Endodermal cell (in vitro differentiated cells): Measurements from ENCODE around the gene TTC24. TPM values are rescaled to one million over a fixed set of nuclear protein-coding genes. Genes with fewer than 3 reads are reported as not detected.

ENCODE experiments used
- DNase-seq: peaks from one replicate; pipeline ENCODE4 v3.0.0-alpha.2; 2017
- H3K27ac ChIP-seq: 2 replicates; pipeline ENCODE4 v1.5.1; 2013; ENCODE audit warnings: mild to moderate bottlenecking, low read depth, low read length, moderate library complexity
- H3K27me3 ChIP-seq: 2 replicates; pipeline ENCODE4 v1.6.1; 2013; ENCODE audit warnings: mild to moderate bottlenecking, low read length, moderate library complexity; ENCODE audit not compliant: insufficient read depth, control insufficient read depth, poor library complexity, severe bottlenecking
- H3K36me3 ChIP-seq: 2 replicates; pipeline ENCODE4 v1.7.0; 2013; ENCODE audit warnings: mild to moderate bottlenecking, low read length, moderate library complexity; ENCODE audit not compliant: control insufficient read depth, insufficient read depth
- H3K4me1 ChIP-seq: one replicate; pipeline ENCODE4 v1.7.0; 2013; ENCODE audit warnings: low read length; ENCODE audit not compliant: control insufficient read depth, insufficient read depth
- H3K4me3 ChIP-seq: 2 replicates; pipeline ENCODE4 v1.5.1; 2013; ENCODE audit warnings: mild to moderate bottlenecking, low read length, moderate library complexity
- H3K9ac ChIP-seq: 2 replicates; pipeline ENCODE4 v1.6.1; 2013; ENCODE audit warnings: mild to moderate bottlenecking, low read length, moderate library complexity; ENCODE audit not compliant: poor library complexity, severe bottlenecking; ENCODE audit errors: extremely low read depth
- H3K9me3 ChIP-seq: 2 replicates; pipeline ENCODE4 v1.6.1; 2013; ENCODE audit warnings: mild to moderate bottlenecking, low read length, moderate library complexity; ENCODE audit not compliant: control insufficient read depth
- H3K27ac Mint-ChIP-seq: 2 replicates; pipeline ENCODE4 v1.8.0; 2020; ENCODE audit warnings: mixed read lengths
- H3K27me3 Mint-ChIP-seq: 2 replicates; pipeline ENCODE4 v1.8.0; 2021; ENCODE audit warnings: mild to moderate bottlenecking, mixed read lengths; ENCODE audit not compliant: insufficient read depth
- H3K36me3 Mint-ChIP-seq: 2 replicates; pipeline ENCODE4 v1.8.0; 2020; ENCODE audit warnings: low read depth, mixed read lengths
- H3K4me1 Mint-ChIP-seq: 2 replicates; pipeline ENCODE4 v1.8.0; 2020; ENCODE audit warnings: mixed read lengths
- H3K4me3 Mint-ChIP-seq: 2 replicates; pipeline ENCODE4 v1.8.0; 2020; ENCODE audit warnings: mild to moderate bottlenecking, moderate library complexity, mixed read lengths
- H3K9me3 Mint-ChIP-seq: 2 replicates; pipeline ENCODE4 v1.8.0; 2020; ENCODE audit warnings: mild to moderate bottlenecking, mixed read lengths
- CTCF ChIP-seq: fragments of 200-600 bp; sonication (generic); conservative IDR thresholded peaks from 2 replicates; pipeline ENCODE4 v1.5.0; 2021; ENCODE audit warnings: antibody characterized with exemption, mild to moderate bottlenecking
- WGBS, 2 experiments: methylation state at CpG; one replicate each; pipeline versions ENCODE4 v1.1.5 to v1.1.7; 2013; ENCODE audit warnings: missing lambda C conversion rate in 2 of 2, mixed read lengths in 1 of 2; ENCODE audit not compliant: insufficient coverage in 1 of 2, insufficient read length in 1 of 2; 5-methylcytosine and 5-hydroxymethylcytosine counted together
- total RNA-seq, 2 donors: library from RNA; stranded (reverse); fragmentation: NEBNext Ultra II Directional in 1 of 2; extraction: Animal tissue kit (Norgen Biotek cat#: 25700) in 1 of 2; gene quantifications; 2 replicates in 1 of 2; 3 replicates in 1 of 2; pipeline ENCODE4 v1.2.1, GENCODE V29; 2021

TTC24 gene
- total RNA-seq, 2 donors from 2014 or later, result not detected

DNA sequence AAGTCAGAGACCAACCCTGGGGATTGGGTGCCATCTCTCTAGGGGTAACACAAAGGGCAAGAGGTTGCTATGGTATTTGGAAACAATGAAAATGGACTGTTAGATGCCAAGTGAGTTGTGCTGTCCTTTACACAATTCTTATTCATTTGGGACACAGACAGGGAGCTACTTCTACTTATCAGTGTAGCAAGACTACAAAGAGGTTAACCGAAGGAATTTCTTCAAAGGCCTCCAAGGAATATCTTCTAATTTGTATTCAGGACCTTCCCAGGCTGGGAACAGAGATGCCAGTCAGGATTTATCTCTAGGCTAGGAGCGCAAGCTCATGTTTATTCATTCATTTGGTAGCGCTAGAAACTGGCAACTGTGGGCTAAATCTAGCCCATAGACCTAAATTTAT lies 14.7 kb downstream of the TTC24 start:
- no peak overlapping the region for H3K4me3 ChIP-seq
- no peaks in the 10 kb centered on the region for H3K4me1 ChIP-seq
- Mint-ChIP-seq H3K9me3 (no peaks in the 10 kb centered on the region), H3K4me3 (no peak overlapping the region), H3K36me3 (peaks cover 39% of the 10 kb centered on the region), H3K27ac (no peak overlapping the region), H3K4me1 (peaks cover 5% of the 10 kb centered on the region), H3K27me3 (no peaks in the 10 kb centered on the region)
- H3K27me3 ChIP-seq, result no peaks in the 10 kb centered on the region
- H3K36me3 ChIP-seq, result peaks cover 51% of the 10 kb centered on the region
- 90 to 94% methylated on average over 3 of the region's 3 CpGs for WGBS, 2 experiments
- H3K27ac ChIP-seq, result no peak overlapping the region
- H3K9me3 ChIP-seq, result no peaks in the 10 kb centered on the region
- DNase-seq, result no peak
- no peak overlapping the region for H3K9ac ChIP-seq
- TF ChIP-seq CTCF, result no peak

GRCh38 chr1:156595016-156595415 lies 15.5 kb downstream of the TTC24 start:
- H3K27ac ChIP-seq, result no peak overlapping the region
- H3K36me3 ChIP-seq, result peaks cover 51% of the 10 kb centered on the region
- no peak for TF ChIP-seq CTCF
- Mint-ChIP-seq H3K36me3 (peaks cover 39% of the 10 kb centered on the region), H3K27me3 (no peaks in the 10 kb centered on the region), H3K4me1 (peaks cover 5% of the 10 kb centered on the region), H3K4me3 (no peak overlapping the region), H3K9me3 (no peaks in the 10 kb centered on the region), H3K27ac (no peak overlapping the region)
- no peak overlapping the region for H3K9ac ChIP-seq
- no peaks in the 10 kb centered on the region for H3K4me1 ChIP-seq
- WGBS, 2 experiments, result 88 to 100% methylated on average over 2 of the region's 2 CpGs
- H3K4me3 ChIP-seq, result no peak overlapping the region
- no peak for DNase-seq
- H3K27me3 ChIP-seq, result no peaks in the 10 kb centered on the region
- no peaks in the 10 kb centered on the region for H3K9me3 ChIP-seq

DNA sequence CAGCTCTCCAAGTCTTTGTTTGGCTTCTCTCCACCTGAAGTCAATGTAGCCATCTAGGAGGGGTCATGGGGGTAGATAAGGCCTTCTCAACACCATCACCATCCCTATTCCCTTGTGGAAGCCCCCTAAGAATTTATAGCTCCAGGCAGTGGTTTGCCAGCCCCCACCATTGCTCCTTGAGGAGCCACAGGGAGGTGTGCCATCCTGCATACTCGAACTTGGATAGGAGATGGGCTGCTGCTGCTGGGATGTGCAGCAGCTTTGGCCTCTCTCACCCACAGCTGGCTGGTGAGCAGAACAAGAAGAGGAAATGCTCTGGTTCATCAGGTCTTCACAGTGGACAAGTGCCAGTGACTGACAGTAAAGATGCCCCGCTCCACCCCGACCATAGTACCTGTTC lies 16.9 kb downstream of the TTC24 start:
- H3K4me3 Mint-ChIP-seq, result no peak overlapping the region
- no peak overlapping the region for H3K27ac Mint-ChIP-seq
- WGBS, 2 experiments, result 90 to 95% methylated on average over 3 of the region's 3 CpGs
- H3K9me3 ChIP-seq, result no peaks in the 10 kb centered on the region
- H3K9ac ChIP-seq, result no peak overlapping the region
- TF ChIP-seq CTCF, result no peak
- DNase-seq, result no peak
- no peak overlapping the region for H3K4me3 ChIP-seq
- no peaks in the 10 kb centered on the region for H3K27me3 Mint-ChIP-seq
- H3K9me3 Mint-ChIP-seq, result no peaks in the 10 kb centered on the region
- no peak overlapping the region for H3K27ac ChIP-seq
- peaks cover 39% of the 10 kb centered on the region for H3K36me3 Mint-ChIP-seq
- H3K4me1 Mint-ChIP-seq, result peaks cover 5% of the 10 kb centered on the region
- H3K27me3 ChIP-seq, result no peaks in the 10 kb centered on the region
- no peaks in the 10 kb centered on the region for H3K4me1 ChIP-seq
- peaks cover 51% of the 10 kb centered on the region for H3K36me3 ChIP-seq
